Nephron (organoid): ENCODE results near the gene NKD1.

Experiments used
- H3K27ac Mint-ChIP-seq, 3 experiments: 2 replicates each; pipeline ENCODE4 v1.8.0; 2020; ENCODE audit warnings: mixed read lengths in 3 of 3, mild to moderate bottlenecking in 2 of 3, moderate library complexity in 1 of 3
- H3K27me3 Mint-ChIP-seq: 2 replicates; pipeline ENCODE4 v1.8.0; 2021; ENCODE audit warnings: low read depth, mild to moderate bottlenecking, moderate library complexity, mixed read lengths
- H3K36me3 Mint-ChIP-seq: 2 replicates; pipeline ENCODE4 v1.8.0; 2020; ENCODE audit warnings: low read depth, mixed read lengths
- H3K4me1 Mint-ChIP-seq: 2 replicates; pipeline ENCODE4 v1.8.0; 2020; ENCODE audit warnings: mixed read lengths
- H3K4me3 Mint-ChIP-seq, 3 experiments: 2 replicates each; pipeline ENCODE4 v1.8.0; 2020; ENCODE audit warnings: mild to moderate bottlenecking in 3 of 3, mixed read lengths in 3 of 3, moderate library complexity in 2 of 3
- H3K9me3 Mint-ChIP-seq: 2 replicates; pipeline ENCODE4 v1.8.0; 2020; ENCODE audit warnings: mixed read lengths
- TF ChIP-seq, protein P1 (sequence below), 3 experiments: fragments of 200-600 bp; sonication (generic); IDR thresholded peaks; one replicate each; pipeline ENCODE4 v1.5.0; 2021; ENCODE audit warnings: antibody characterized with exemption in 3 of 3; ENCODE audit not compliant: unreplicated experiment in 3 of 3

NKD1 gene

DNA sequence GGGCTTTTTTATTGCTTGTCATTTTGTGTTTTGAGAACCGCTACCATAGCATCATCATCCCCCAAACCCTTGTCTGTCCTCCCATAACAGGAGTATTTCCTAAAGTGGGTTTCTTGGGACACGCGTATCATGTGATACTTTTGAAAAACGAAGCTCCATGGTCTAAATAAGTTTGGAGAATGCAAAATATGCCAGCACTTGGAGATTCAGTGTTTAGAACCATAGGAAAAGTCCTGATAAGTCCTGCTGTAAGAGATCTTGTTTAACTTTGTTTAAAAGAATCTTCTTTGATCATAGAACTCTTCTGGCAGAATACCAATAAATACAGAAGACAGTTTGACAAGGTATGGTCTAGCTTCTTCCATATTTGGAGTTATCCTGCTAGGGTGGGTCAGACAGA lies 59.3 kb downstream of the NKD1 start:
- no peaks in the 10 kb centered on the region for H3K9me3 Mint-ChIP-seq
- H3K27me3 Mint-ChIP-seq = peaks cover 7% of the 10 kb centered on the region
- peak overlapping the region; percentile 10 to 97 (median 51) for H3K27ac Mint-ChIP-seq
- H3K4me1 Mint-ChIP-seq = peaks cover 83% of the 10 kb centered on the region
- TF ChIP-seq, protein P1, sequence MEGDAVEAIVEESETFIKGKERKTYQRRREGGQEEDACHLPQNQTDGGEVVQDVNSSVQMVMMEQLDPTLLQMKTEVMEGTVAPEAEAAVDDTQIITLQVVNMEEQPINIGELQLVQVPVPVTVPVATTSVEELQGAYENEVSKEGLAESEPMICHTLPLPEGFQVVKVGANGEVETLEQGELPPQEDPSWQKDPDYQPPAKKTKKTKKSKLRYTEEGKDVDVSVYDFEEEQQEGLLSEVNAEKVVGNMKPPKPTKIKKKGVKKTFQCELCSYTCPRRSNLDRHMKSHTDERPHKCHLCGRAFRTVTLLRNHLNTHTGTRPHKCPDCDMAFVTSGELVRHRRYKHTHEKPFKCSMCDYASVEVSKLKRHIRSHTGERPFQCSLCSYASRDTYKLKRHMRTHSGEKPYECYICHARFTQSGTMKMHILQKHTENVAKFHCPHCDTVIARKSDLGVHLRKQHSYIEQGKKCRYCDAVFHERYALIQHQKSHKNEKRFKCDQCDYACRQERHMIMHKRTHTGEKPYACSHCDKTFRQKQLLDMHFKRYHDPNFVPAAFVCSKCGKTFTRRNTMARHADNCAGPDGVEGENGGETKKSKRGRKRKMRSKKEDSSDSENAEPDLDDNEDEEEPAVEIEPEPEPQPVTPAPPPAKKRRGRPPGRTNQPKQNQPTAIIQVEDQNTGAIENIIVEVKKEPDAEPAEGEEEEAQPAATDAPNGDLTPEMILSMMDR (IDR thresholded peaks at IDR 0.05; ENCODE audit: unreplicated experiment in 3 of 3) = no peak
- H3K36me3 Mint-ChIP-seq = no peaks in the 10 kb centered on the region
- H3K4me3 Mint-ChIP-seq = no peak overlapping the region

DNA sequence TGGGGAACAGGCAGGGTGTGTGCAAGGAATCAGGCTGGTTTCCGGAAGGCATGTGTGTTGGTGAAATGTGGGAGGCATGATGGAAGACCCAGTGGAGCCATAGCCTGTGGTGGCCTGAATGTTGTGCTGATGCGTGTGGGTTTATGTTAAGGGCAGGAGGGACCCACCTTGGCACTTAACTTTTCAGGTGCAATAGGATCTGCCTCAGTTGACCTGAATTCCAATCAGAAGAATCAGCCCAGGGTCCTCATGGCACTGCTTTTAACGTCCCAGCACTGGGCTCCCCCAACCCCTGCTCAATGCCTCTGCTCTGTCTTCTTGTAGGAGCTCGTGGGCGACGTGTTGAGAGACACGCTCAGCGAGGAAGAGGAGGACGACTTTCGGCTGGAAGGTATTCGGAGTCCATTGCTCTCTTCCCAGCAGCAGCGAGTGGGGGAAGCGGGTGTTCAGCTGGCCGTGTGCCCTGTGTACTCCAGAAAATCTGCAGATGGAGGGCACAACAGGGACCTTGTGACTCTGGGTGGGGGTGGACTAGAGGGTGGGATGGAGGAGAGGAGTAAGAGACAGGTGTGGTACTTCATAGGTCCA lies 59.9 kb downstream of the NKD1 start:
- peaks cover 83% of the 10 kb centered on the region for H3K4me1 Mint-ChIP-seq
- no peaks in the 10 kb centered on the region for H3K36me3 Mint-ChIP-seq
- TF ChIP-seq, protein P1 (IDR thresholded peaks at IDR 0.05; ENCODE audit: unreplicated experiment in 3 of 3) = no peak
- peaks cover 7% of the 10 kb centered on the region for H3K27me3 Mint-ChIP-seq
- H3K4me3 Mint-ChIP-seq = no peak overlapping the region
- no peaks in the 10 kb centered on the region for H3K9me3 Mint-ChIP-seq
- H3K27ac Mint-ChIP-seq = peak overlapping the region in 2 of 3 experiments; percentile 10 to 97

DNA sequence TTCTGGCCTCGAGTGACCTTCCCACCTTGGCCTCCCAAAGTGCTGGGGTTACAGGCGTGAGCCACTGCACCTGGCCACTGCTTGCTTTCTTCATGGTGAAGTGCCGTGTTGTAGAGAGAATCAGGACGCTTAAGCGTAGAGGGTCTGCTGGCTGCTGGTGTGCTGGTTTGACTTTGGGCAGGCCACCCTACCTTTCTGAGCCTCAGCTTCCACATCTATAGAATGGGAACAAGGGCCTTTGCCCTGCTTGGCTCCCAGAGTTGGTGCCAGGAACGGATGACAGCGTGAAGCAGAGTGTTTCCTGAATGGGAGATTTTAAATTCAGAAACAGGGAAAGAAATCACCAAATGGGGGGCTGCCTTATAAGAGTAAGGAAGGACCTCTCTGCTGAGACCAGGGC lies 60.9 kb downstream of the NKD1 start:
- peak overlapping the region; percentile 66 to 97 (median 91) for H3K27ac Mint-ChIP-seq
- no peak overlapping the region for H3K4me3 Mint-ChIP-seq
- no peaks in the 10 kb centered on the region for H3K36me3 Mint-ChIP-seq
- H3K4me1 Mint-ChIP-seq = peaks cover 83% of the 10 kb centered on the region
- peaks cover 7% of the 10 kb centered on the region for H3K27me3 Mint-ChIP-seq
- TF ChIP-seq, protein P1 (IDR thresholded peaks at IDR 0.05; ENCODE audit: unreplicated experiment in 3 of 3) = no peak
- H3K9me3 Mint-ChIP-seq = no peaks in the 10 kb centered on the region

DNA sequence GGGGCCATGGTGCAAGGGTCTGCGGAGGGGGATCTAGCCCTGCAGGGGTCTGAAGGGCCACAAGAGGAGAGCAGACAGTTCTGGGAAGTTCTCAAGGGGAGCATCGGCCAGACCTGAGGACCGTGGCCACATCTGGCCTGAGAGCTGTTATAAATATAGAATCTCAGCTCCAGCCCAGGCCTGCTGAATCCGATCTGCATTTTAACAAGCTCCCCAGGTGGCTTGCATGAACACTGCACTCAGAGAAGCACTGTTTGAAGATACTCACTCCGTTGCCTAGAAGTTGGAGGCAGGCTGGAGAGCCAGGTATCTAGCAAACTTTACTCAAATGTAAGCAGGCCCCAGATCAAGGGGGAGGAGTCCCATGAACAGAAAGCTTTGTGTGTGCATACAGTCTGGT lies 61.3 kb downstream of the NKD1 start:
- no peaks in the 10 kb centered on the region for H3K9me3 Mint-ChIP-seq
- peak overlapping the region in 1 of 3 experiments; percentile 27 for H3K4me3 Mint-ChIP-seq
- H3K27ac Mint-ChIP-seq = peak overlapping the region; percentile 66 to 97 (median 91)
- H3K36me3 Mint-ChIP-seq = no peaks in the 10 kb centered on the region
- TF ChIP-seq, protein P1 (IDR thresholded peaks at IDR 0.05; ENCODE audit: unreplicated experiment in 3 of 3) = no peak
- peaks cover 83% of the 10 kb centered on the region for H3K4me1 Mint-ChIP-seq
- peaks cover 7% of the 10 kb centered on the region for H3K27me3 Mint-ChIP-seq

DNA sequence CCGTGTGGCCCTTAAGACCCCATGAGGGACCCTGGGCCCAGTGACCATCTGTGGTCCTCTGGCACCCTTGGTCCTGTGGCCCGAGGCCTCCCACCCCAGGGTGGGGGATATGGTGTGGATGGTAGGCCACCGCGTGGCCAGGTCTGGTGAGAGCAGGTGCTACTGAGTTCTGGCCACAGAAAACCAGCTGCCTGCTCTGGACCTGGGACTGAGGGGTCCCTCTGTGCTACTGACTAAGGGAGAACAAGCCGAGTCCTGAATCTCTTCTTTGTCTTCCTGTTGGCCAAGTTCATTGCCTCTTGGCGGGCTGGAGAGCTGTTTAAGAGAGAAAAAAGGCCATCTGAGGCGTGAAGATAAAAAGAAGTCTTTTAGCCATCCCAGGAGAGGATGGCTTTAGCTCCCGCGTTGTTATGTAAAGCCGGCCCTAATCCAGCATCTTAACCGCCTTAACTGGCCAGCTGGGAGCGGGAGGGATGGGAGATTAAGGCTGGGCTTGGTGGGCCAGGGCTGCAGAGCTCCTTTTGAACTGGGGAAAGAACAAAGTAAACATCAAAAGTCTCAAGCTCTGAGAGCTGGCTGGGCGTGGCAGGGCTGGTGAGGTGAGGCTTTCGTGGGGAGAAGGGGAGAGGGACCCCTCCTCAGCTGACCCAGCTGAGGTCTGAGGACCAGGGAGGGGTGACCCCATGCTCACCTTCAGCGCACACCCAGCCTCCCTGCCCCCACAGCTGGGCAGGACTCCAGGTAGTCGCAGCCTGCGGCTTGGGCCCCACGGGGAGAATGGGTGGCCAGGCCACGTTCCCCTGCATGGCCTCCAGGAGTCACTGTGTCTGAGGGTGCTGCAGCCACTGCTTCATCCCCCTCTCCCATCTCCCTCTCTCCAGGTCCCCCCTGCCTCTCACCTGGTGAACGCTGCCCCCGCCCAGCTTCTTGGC lies 62.4 kb downstream of the NKD1 start:
- Mint-ChIP-seq H3K27ac (peak overlapping the region in 2 of 3 experiments; percentile 82 to 96), H3K36me3 (peaks cover 3% of the 10 kb centered on the region), H3K4me3 (peak overlapping the region in 2 of 3 experiments; percentile 7 to 33), H3K4me1 (peaks cover 88% of the 10 kb centered on the region), H3K27me3 (peaks cover 7% of the 10 kb centered on the region), H3K9me3 (no peaks in the 10 kb centered on the region)
- TF ChIP-seq, protein P1 (IDR thresholded peaks at IDR 0.05; ENCODE audit: unreplicated experiment in 3 of 3) = no peak
